Caco-2 (cell line): ENCODE measurements around the gene ZNHIT1. TPM values are rescaled to one million over a fixed set of nuclear protein-coding genes. Genes with fewer than 3 reads are reported as not detected.

ENCODE experiments used
- Bru-seq: library from RNA; stranded (reverse); fragments of 400-500 nt; gene quantifications from one replicate; lab custom pipeline; 2021; lab: Mats Ljungman, UMichigan
- BruChase-seq, 2 experiments: library from RNA; stranded (reverse); fragments of 400-500 nt; gene quantifications; one replicate each; lab custom pipeline; 2021; lab: Mats Ljungman, UMichigan
- BruUV-seq: library from RNA; stranded (reverse); fragments of 400-500 nt; replicated peaks from 2 replicates; lab custom pipeline; 2021; lab: Mats Ljungman, UMichigan
- CTCF ChIA-PET: fragments of 300-600 bp; sonication (Branson Sonifier 250); formaldehyde crosslinking; loops from one replicate; lab custom pipeline; 2022; ENCODE audit warnings: antibody characterized with exemption; lab: Charles Lee
- POLR2A ChIA-PET: fragments of 300-600 bp; sonication (Branson Sonifier 250); formaldehyde crosslinking; loops from one replicate; lab custom pipeline; 2022; ENCODE audit warnings: antibody characterized with exemption; lab: Charles Lee
- DNase-seq, 2 experiments: peaks; one replicate each; pipeline versions ENCODE4 v3.0.0 to v3.0.0-alpha.2; 2020 to 2022
- H3K27me3 ChIP-seq: replicated peaks from 2 replicates; pipeline ENCODE4 v1.6.0; 2011; ENCODE audit warnings: low read length; ENCODE audit not compliant: control insufficient read depth, insufficient read depth
- H3K36me3 ChIP-seq: 2 replicates; pipeline ENCODE4 v1.5.1; 2011; ENCODE audit warnings: low read length; ENCODE audit not compliant: control insufficient read depth, insufficient read depth
- H3K4me1 ChIP-seq: fragments of 250-450 bp; sonication (Bioruptor Pico); 2 replicates; pipeline ENCODE4 v1.5.1; 2020; ENCODE audit warnings: mild to moderate bottlenecking
- H3K4me3 ChIP-seq: 2 replicates; pipeline ENCODE4 v1.5.1; 2011; ENCODE audit warnings: low read depth, mild to moderate bottlenecking, control low read depth, low read length
- H3K9me3 ChIP-seq: fragments of 250-450 bp; sonication (Bioruptor Pico); 2 replicates; pipeline ENCODE4 v1.5.1; 2020; ENCODE audit warnings: mild to moderate bottlenecking, moderate library complexity
- H3K27ac Mint-ChIP-seq: one replicate; pipeline ENCODE4 v1.8.0; 2022; ENCODE audit warnings: mixed read lengths; ENCODE audit not compliant: unreplicated experiment
- H3K27me3 Mint-ChIP-seq: one replicate; pipeline ENCODE4 v1.8.0; 2022; ENCODE audit warnings: mixed read lengths; ENCODE audit not compliant: insufficient read depth, unreplicated experiment
- H3K36me3 Mint-ChIP-seq: one replicate; pipeline ENCODE4 v1.8.0; 2022; ENCODE audit warnings: mild to moderate bottlenecking, mixed read lengths; ENCODE audit not compliant: insufficient read depth, unreplicated experiment
- H3K4me1 Mint-ChIP-seq: one replicate; pipeline ENCODE4 v1.8.0; 2022; ENCODE audit warnings: low read depth, mixed read lengths; ENCODE audit not compliant: unreplicated experiment
- H3K4me3 Mint-ChIP-seq: one replicate; pipeline ENCODE4 v1.8.0; 2022; ENCODE audit warnings: mild to moderate bottlenecking, moderate library complexity, mixed read lengths; ENCODE audit not compliant: unreplicated experiment
- H3K9me3 Mint-ChIP-seq: one replicate; pipeline ENCODE4 v1.8.0; 2022; ENCODE audit warnings: mixed read lengths; ENCODE audit not compliant: unreplicated experiment
- intact Hi-C: fragments of 100-400 bp; cut with micrococcal nuclease; formaldehyde crosslinking; loops from one replicate; pipeline ENCODE4 v1.10.0; 2022; ENCODE audit not compliant: unreplicated experiment
- long read RNA-seq: library from polyadenylated mRNA; stranded (forward); transcript quantifications from one replicate; pipeline ENCODE4 v2.0.0, GENCODE V29; 2022
- total RNA-seq: library from RNA; stranded (reverse); gene quantifications from 2 replicates; pipeline ENCODE4 v1.2.3, GENCODE V29; 2022
- TF ChIP-seq, protein P1 (sequence below), 2 experiments: fragments of 200-600 bp in 1 of 2; IDR thresholded peaks; 1 replicate in 1 of 2; 2 replicates in 1 of 2; pipeline versions ENCODE4 v1.5.1 to v1.8.0; 2011 to 2022; ENCODE audit warnings: antibody characterized with exemption in 1 of 2, control low read depth in 1 of 2, inconsistent platforms in 1 of 2, low read depth in 1 of 2, low read length in 1 of 2, mild to moderate bottlenecking in 1 of 2, moderate library complexity in 1 of 2; ENCODE audit not compliant: insufficient read depth in 1 of 2, severe bottlenecking in 1 of 2, unreplicated experiment in 1 of 2

Gene ZNHIT1
- total RNA-seq (64.0 and 66.2 TPM in 2 replicates), Bru-seq, nascent RNA (percentile 75 among the genes with signal in this experiment), BruChase-seq, experiment 1, labeled RNA remaining after a 2-hour chase (percentile 82 among the genes with signal in this experiment), BruChase-seq, experiment 2, labeled RNA remaining after a 6-hour chase (percentile 84 among the genes with signal in this experiment)
- long read RNA-seq, transcript ZNHIT1-201 (5 exons, 1,225 nt), result major isoform, 164 of 206 reads
- long read RNA-seq, partial matches to known transcripts, result 1 of 206 reads
- long read RNA-seq, other reads (novel, unspliced or antisense), result 39 of 206 reads

GRCh38 chr7:101217388-101218235 lies at the start of gene ZNHIT1, which contains the start of gene PLOD3:
Gene ZNHIT1 (plus strand): TSS chr7:101218165. CDS start chr7:101218196, 31 bp downstream.
Gene PLOD3 (minus strand): TSS chr7:101217581. CDS start chr7:101217274, 307 bp downstream.
- TF ChIP-seq, protein P1, sequence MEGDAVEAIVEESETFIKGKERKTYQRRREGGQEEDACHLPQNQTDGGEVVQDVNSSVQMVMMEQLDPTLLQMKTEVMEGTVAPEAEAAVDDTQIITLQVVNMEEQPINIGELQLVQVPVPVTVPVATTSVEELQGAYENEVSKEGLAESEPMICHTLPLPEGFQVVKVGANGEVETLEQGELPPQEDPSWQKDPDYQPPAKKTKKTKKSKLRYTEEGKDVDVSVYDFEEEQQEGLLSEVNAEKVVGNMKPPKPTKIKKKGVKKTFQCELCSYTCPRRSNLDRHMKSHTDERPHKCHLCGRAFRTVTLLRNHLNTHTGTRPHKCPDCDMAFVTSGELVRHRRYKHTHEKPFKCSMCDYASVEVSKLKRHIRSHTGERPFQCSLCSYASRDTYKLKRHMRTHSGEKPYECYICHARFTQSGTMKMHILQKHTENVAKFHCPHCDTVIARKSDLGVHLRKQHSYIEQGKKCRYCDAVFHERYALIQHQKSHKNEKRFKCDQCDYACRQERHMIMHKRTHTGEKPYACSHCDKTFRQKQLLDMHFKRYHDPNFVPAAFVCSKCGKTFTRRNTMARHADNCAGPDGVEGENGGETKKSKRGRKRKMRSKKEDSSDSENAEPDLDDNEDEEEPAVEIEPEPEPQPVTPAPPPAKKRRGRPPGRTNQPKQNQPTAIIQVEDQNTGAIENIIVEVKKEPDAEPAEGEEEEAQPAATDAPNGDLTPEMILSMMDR (IDR thresholded peaks at IDR 0.05; ENCODE audit: insufficient read depth in 1 of 2, low read depth in 1 of 2, low read length in 1 of 2, severe bottlenecking in 1 of 2, unreplicated experiment in 1 of 2), result peak; percentile 43 to 48
- ChIA-PET CTCF (interaction anchor here (0.5 to 2.8 kb wide), 22 partner anchors 9 to 715 kb away, joined by 3 to 49 read pairs (median 4); partner anchors contain the start of genes FIS1 and SERPINE1), POLR2A (interaction anchor here (0.6 to 2.0 kb wide), 13 partner anchors 11 to 1181 kb away, joined by 3 to 15 read pairs (median 6); partner anchors contain the start of genes FIS1, MOGAT3, UFSP1 and VGF)
- Histone ChIP-seq H3K9me3 (no peaks in the 10 kb centered on the region), H3K27me3 (no peaks in the 10 kb centered on the region), H3K4me3 (peak within 1 kb of the TSS; percentile 75), H3K4me1 (peaks cover 22% of the 10 kb centered on the region), H3K36me3 (peaks cover 3% of the 10 kb centered on the region; the same call in 1 of the 2 replicates)
- Mint-ChIP-seq H3K4me3 (peak within 1 kb of the TSS; percentile 83), H3K27ac (peak within 1 kb of the TSS; percentile 81), H3K36me3 (peaks cover 41% of the 10 kb centered on the region), H3K4me1 (peaks cover 30% of the 10 kb centered on the region), H3K27me3 (no peaks in the 10 kb centered on the region), H3K9me3 (no peaks in the 10 kb centered on the region)
- no TSS peak for BruUV-seq
- DNase-seq, result peak; percentile 95 to 97
- intact Hi-C loops, result loop anchor here (1.0 to 2.0 kb wide), 4 partner anchors 15 to 35 kb away; partner anchors contain the start of gene MOGAT3

- POLR2A ChIA-PET, result no interaction called here
- peaks cover 10% of the 10 kb centered on the region for H3K27me3 ChIP-seq
Observed at GRCh38 chr7:101168412-101169049, 49.4 kb upstream of the ZNHIT1 start.

More at GRCh38 chr7:101168412-101169049, 49.4 kb upstream of the ZNHIT1 start:
- DNase-seq, result no peak
- H3K9me3 Mint-ChIP-seq, result no peaks in the 10 kb centered on the region
- peaks cover 52% of the 10 kb centered on the region for H3K27me3 Mint-ChIP-seq
- H3K4me1 ChIP-seq, result peaks cover 39% of the 10 kb centered on the region
- H3K4me3 Mint-ChIP-seq, result no peak overlapping the region
- H3K36me3 Mint-ChIP-seq, result peaks cover 14% of the 10 kb centered on the region
- no peak overlapping the region for H3K4me3 ChIP-seq
- no peak overlapping the region for H3K27ac Mint-ChIP-seq
- BruUV-seq, result no TSS peak
- intact Hi-C loops, result loop anchor here (1.0 kb wide), 1 partner anchor 24 kb away; no protein-coding TSS in a partner anchor
- peaks cover 45% of the 10 kb centered on the region for H3K4me1 Mint-ChIP-seq
- CTCF ChIA-PET, result interaction anchor here (0.7 to 2.0 kb wide), 3 partner anchors 24 to 83 kb away, joined by 3 to 8 read pairs (median 3); no protein-coding TSS in a partner anchor
- no peaks in the 10 kb centered on the region for H3K9me3 ChIP-seq
- no peaks in the 10 kb centered on the region for H3K36me3 ChIP-seq
- TF ChIP-seq, protein P1 (IDR thresholded peaks at IDR 0.05; ENCODE audit: insufficient read depth in 1 of 2, low read depth in 1 of 2, low read length in 1 of 2, severe bottlenecking in 1 of 2, unreplicated experiment in 1 of 2), result no peak
